ENCODE data around the gene PUSL1. TPM values are rescaled to one million over a fixed set of nuclear protein-coding genes. Genes with fewer than 3 reads are reported as not detected.

The PUSL1 gene
- total and polyA plus RNA-seq, 2 donors (not counting 3 experiments of a cell fraction or from before 2014, with no cell fraction given), result 18.8 to 27.3 TPM

GRCh38 chr1:1283821-1284220 is 24.6 kb upstream of the PUSL1 start:
- H3K4me1 ChIP-seq (ENCODE audit: control insufficient read depth, extremely low read depth, insufficient read depth, low read length), result peaks cover 2% of the 10 kb centered on the region
- intact Hi-C loops (cut with micrococcal nuclease), result no loop called here
- POLR2A ChIA-PET, result no interaction called here
- DNase-seq (ENCODE audit: low read depth, low spot score) (no peak), FAIRE-seq (no peak)
- H4K20me1 ChIP-seq (replicated peaks; ENCODE audit: control insufficient read depth, extremely low read depth, insufficient read depth, low read length), result no peaks in the 10 kb centered on the region
- no TSS peak for BruUV-seq (replicated peaks)
- no peak overlapping the region for H3K27ac ChIP-seq (ENCODE audit: insufficient read depth, low read depth, low read length)
- no peak overlapping the region for H2AFZ ChIP-seq (ENCODE audit: low read depth, low read length)
- H3K36me3 ChIP-seq (ENCODE audit: control insufficient read depth in 2 of 2, extremely low read depth in 1 of 2, insufficient read depth in 2 of 2, low read length in 2 of 2), result no peaks in the 10 kb centered on the region
- H3K4me2 ChIP-seq (ENCODE audit: insufficient read depth, low read length), result no peak overlapping the region
- H3K9me3 ChIP-seq (replicated peaks; ENCODE audit: control insufficient read depth, insufficient read depth, low read length), result no peaks in the 10 kb centered on the region
- TF ChIP-seq CTCF (IDR thresholded peaks at IDR 0.05; ENCODE audit: extremely low read depth in 1 of 2, insufficient read depth in 1 of 2, low read depth in 1 of 2, low read length in 2 of 2) (no peak), POLR2A (IDR thresholded peaks at IDR 0.05; ENCODE audit: low read depth, low read length) (no peak), MAX (IDR thresholded peaks at IDR 0.05; ENCODE audit: insufficient read depth, insufficient read length) (no peak), EZH2 (IDR thresholded peaks at IDR 0.05; ENCODE audit: borderline replicate concordance, low read depth, low read length, severe bottlenecking) (no peak), GATA2 (IDR thresholded peaks at IDR 0.05; ENCODE audit: insufficient read depth, insufficient read length, low read depth, low read length) (no peak), POLR2AphosphoS5 (IDR thresholded peaks at IDR 0.05; ENCODE audit: insufficient read depth, low read depth, low read length) (no peak), MYC (IDR thresholded peaks at IDR 0.05; ENCODE audit: low read depth, low read length) (no peak), JUN (IDR thresholded peaks at IDR 0.05; ENCODE audit: borderline replicate concordance, insufficient read depth, insufficient read length, low read depth) (no peak), FOS (IDR thresholded peaks at IDR 0.05; ENCODE audit: borderline replicate concordance, insufficient read depth, low read length) (no peak)
- H3K9me1 ChIP-seq (replicated peaks; ENCODE audit: control insufficient read depth, extremely low read depth, insufficient read depth, low read length), result no peaks in the 10 kb centered on the region
- CTCF ChIA-PET, result interaction anchor here (2.8 kb wide), 1 partner anchor 162 kb away, joined by 7 read pairs; no protein-coding TSS in a partner anchor
- no peaks in the 10 kb centered on the region for H3K79me2 ChIP-seq (ENCODE audit: control insufficient read depth, insufficient read depth, low read length)
- no peak overlapping the region for H3K9ac ChIP-seq (replicated peaks; ENCODE audit: extremely low read depth, insufficient read depth, low read length)
- dilution Hi-C loops (cut with MboI; ENCODE audit: extremely low pct_ligation_motif_present, low sequenced_read_pairs), result no loop called here
- H3K4me3 ChIP-seq (replicated peaks in 1 of 3; ENCODE audit: insufficient read depth in 1 of 3, low read depth in 1 of 3, low read length in 3 of 3), result no peak overlapping the region
- H3K27me3 ChIP-seq (ENCODE audit: control insufficient read depth in 2 of 2, insufficient read depth in 2 of 2, low read length in 2 of 2), result no peaks in the 10 kb centered on the region
